Loucy (cell line): ENCODE data around the gene EP400.

Experiments used
- H2AFZ ChIP-seq: fragments of 200-600 bp; sonication (generic); 2 replicates; pipeline ENCODE4 v1.6.0; 2016; ENCODE audit warnings: antibody characterized with exemption, mild to moderate bottlenecking, low read length, moderate library complexity
- H3F3A ChIP-seq: fragments of 200-600 bp; 2 replicates; pipeline ENCODE4 v1.6.0; 2016; ENCODE audit warnings: antibody characterized with exemption, low read depth, mild to moderate bottlenecking
- H3K27me3 ChIP-seq: fragments of 200-600 bp; sonication (generic); 2 replicates; pipeline ENCODE4 v1.6.1; 2014; ENCODE audit warnings: low read length, mild to moderate bottlenecking; ENCODE audit not compliant: insufficient read depth, poor library complexity, severe bottlenecking
- H3K36me3 ChIP-seq: fragments of 200-600 bp; sonication (generic); 2 replicates; pipeline ENCODE4 v1.6.1; 2016; ENCODE audit warnings: low read length; ENCODE audit not compliant: insufficient read depth
- H3K4me1 ChIP-seq: fragments of 200-600 bp; sonication (generic); 2 replicates; pipeline ENCODE4 v1.5.1; 2014; ENCODE audit warnings: low read length, mild to moderate bottlenecking; ENCODE audit not compliant: insufficient read depth, poor library complexity, severe bottlenecking
- H3K4me2 ChIP-seq: fragments of 200-600 bp; sonication (generic); 2 replicates; pipeline ENCODE4 v1.6.0; 2014; ENCODE audit warnings: antibody characterized with exemption, low read length, low read depth, mild to moderate bottlenecking; ENCODE audit not compliant: poor library complexity, severe bottlenecking
- H3K4me3 ChIP-seq: fragments of 200-600 bp; sonication (generic); 2 replicates; pipeline ENCODE4 v1.5.1; 2014; ENCODE audit warnings: low read length, mild to moderate bottlenecking, mixed read lengths; ENCODE audit not compliant: poor library complexity, severe bottlenecking
- H3K79me2 ChIP-seq: fragments of 200-600 bp; sonication (generic); 2 replicates; pipeline ENCODE4 v1.6.1; 2014; ENCODE audit warnings: low read length; ENCODE audit not compliant: insufficient read depth
- H3K9ac ChIP-seq: fragments of 200-600 bp; sonication (generic); 2 replicates; pipeline ENCODE4 v1.6.0; 2014; ENCODE audit warnings: mild to moderate bottlenecking, low read depth, low read length, moderate library complexity; ENCODE audit not compliant: poor library complexity, severe bottlenecking
- H3K9me2 ChIP-seq: fragments of 200-600 bp; sonication (generic); replicated peaks from 2 replicates; pipeline ENCODE4 v1.6.1; 2016; ENCODE audit warnings: low read depth, low read length, mixed read lengths
- H3K9me3 ChIP-seq: fragments of 200-600 bp; sonication (generic); 2 replicates; pipeline ENCODE4 v1.6.1; 2014; ENCODE audit warnings: mild to moderate bottlenecking, antibody characterized with exemption, low read length, low read depth; ENCODE audit not compliant: insufficient read depth
- H4K20me1 ChIP-seq: fragments of 200-600 bp; sonication (generic); 2 replicates; pipeline ENCODE4 v1.6.0; 2014; ENCODE audit warnings: antibody characterized with exemption, low read length, mild to moderate bottlenecking; ENCODE audit not compliant: insufficient read depth, poor library complexity, severe bottlenecking
- EZH2phosphoT487 ChIP-seq: fragments of 200-600 bp; IDR thresholded peaks from 2 replicates; pipeline ENCODE4 v1.6.1; 2018; ENCODE audit warnings: antibody characterized with exemption, mild to moderate bottlenecking, moderate library complexity, borderline replicate concordance
- TF ChIP-seq, protein P1 (sequence below): fragments of 200-600 bp; sonication (generic); conservative IDR thresholded peaks from 2 replicates; pipeline ENCODE4 v1.5.1; 2014; ENCODE audit warnings: mild to moderate bottlenecking, antibody characterized with exemption, low read length

The EP400 gene

DNA sequence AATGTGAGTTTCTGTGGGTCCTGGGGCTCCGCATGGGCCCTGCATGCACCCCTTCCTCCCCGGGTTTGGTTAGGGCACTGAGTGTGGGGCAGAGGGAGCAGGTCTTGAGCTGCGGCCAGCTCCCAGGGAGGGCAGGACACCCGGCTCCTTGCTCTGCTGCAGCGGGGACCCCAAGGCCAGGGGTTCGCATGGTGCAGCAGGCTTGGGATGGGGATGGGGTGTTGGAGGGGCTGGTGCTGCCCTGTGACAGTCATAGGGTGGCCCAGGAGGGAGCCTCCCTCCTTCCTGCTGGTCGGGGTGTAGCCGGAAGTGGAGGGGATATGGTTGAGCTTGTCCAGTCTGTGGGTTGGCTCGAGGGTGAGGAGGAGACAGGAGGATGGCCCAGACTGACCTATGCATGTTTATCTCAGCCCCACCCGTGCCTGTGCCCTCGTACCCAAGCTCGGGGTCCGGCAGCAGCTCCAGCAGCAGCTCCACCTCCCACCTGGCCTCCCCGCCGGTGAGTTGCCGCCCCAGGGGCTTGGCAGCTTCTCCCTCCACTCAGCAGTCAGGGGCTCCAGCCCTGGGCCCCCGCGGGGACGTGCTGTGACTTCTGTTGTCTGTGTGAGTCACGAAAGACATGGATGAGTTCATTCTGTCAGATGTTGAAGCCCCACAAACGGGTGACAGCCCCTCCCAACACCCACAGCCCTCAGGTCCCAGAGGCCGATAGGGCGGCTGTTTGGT is 39.3 kb upstream of the EP400 start:
- Histone ChIP-seq H3K4me1 (peaks cover 1% of the 10 kb centered on the region), H3K9me2 (no peaks in the 10 kb centered on the region), H3K4me3 (no peak overlapping the region), H4K20me1 (peaks cover 3% of the 10 kb centered on the region), H3K36me3 (peaks cover 62% of the 10 kb centered on the region; the same call in 1 of the 2 replicates), H2AFZ (no peak overlapping the region), H3F3A (no peaks in the 10 kb centered on the region), H3K27me3 (no peaks in the 10 kb centered on the region), H3K79me2 (peaks cover 3% of the 10 kb centered on the region; the same call in 1 of the 2 replicates), H3K9ac (no peak overlapping the region), H3K4me2 (no peak overlapping the region), H3K9me3 (no peaks in the 10 kb centered on the region)
- TF ChIP-seq, protein P1, sequence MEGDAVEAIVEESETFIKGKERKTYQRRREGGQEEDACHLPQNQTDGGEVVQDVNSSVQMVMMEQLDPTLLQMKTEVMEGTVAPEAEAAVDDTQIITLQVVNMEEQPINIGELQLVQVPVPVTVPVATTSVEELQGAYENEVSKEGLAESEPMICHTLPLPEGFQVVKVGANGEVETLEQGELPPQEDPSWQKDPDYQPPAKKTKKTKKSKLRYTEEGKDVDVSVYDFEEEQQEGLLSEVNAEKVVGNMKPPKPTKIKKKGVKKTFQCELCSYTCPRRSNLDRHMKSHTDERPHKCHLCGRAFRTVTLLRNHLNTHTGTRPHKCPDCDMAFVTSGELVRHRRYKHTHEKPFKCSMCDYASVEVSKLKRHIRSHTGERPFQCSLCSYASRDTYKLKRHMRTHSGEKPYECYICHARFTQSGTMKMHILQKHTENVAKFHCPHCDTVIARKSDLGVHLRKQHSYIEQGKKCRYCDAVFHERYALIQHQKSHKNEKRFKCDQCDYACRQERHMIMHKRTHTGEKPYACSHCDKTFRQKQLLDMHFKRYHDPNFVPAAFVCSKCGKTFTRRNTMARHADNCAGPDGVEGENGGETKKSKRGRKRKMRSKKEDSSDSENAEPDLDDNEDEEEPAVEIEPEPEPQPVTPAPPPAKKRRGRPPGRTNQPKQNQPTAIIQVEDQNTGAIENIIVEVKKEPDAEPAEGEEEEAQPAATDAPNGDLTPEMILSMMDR = no peak
- TF ChIP-seq EZH2phosphoT487 = no peak

DNA sequence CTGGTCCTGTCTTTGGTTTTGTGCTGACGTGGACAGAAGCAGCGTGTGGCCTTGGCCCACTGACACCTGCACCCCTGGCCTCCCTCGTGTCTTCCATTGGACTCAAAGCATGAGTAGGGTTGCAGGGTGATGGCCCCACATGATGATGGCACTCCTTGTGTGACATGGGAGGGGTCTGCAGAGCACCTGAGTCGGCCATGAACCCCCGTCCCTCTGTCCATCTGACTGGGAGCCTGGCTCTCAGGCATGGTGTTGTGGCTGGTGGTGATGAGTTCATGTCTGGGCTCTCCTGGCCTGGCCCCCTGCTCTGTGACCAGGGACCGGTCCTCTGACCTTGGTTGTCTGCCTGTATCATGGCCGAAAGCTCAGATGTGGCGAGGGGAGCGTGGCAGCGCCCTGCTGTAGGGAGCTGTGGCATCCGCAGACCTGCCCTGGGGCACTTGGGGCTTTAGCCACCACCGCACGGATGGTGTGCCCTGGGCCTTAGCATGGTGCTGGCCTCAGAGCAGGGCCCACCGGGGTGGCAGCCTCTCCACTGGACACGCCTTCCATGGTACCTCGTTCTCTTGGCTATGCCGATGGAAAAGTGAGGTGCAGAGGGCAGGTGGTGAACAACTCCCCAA is 38.6 kb upstream of the EP400 start:
- Histone ChIP-seq H3K9me2 (no peaks in the 10 kb centered on the region), H2AFZ (no peak overlapping the region), H3K9ac (no peak overlapping the region), H3K4me2 (no peak overlapping the region), H3K36me3 (peaks cover 68% of the 10 kb centered on the region; the same call in 1 of the 2 replicates), H3K27me3 (no peaks in the 10 kb centered on the region), H3F3A (no peaks in the 10 kb centered on the region), H3K4me3 (no peak overlapping the region), H3K79me2 (no peaks in the 10 kb centered on the region; the same call in 1 of the 2 replicates), H3K9me3 (no peaks in the 10 kb centered on the region), H3K4me1 (no peaks in the 10 kb centered on the region), H4K20me1 (no peaks in the 10 kb centered on the region)
- TF ChIP-seq, protein P1 = no peak
- TF ChIP-seq EZH2phosphoT487 = no peak

DNA sequence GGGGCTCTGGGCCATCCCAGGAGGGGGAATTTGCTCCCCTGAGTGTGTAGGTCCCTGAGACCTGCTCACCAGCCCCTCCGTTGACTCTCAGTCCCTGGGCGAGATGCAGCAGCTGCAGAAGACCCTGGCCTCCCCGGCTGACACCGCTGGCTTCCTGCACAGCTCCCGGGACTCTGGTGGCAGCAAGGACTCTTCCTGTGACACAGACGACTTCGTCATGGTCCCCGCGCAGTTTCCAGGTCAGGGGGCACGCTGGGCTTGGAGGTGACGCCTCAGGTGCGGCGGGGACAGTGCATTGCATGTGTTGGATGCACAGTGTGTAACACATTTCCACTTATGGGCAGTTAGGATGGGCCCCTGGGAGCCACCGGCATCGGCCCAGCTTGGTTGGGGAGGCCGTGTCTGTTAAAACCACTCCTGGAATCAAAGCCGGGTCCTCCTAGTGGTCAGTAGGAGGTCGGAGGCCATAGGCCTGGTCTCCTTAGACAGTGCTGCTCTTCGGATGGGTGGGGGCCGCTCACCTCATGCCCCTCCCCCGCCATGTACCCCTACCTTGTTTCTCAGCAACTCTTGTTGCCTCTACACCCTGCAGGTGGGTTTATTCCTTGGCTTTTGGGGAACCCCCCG is 37.8 kb upstream of the EP400 start:
- Histone ChIP-seq H3K4me2 (no peak overlapping the region), H3K9me3 (no peaks in the 10 kb centered on the region), H3F3A (no peaks in the 10 kb centered on the region), H3K4me3 (no peak overlapping the region), H3K4me1 (no peaks in the 10 kb centered on the region), H3K9me2 (no peaks in the 10 kb centered on the region), H2AFZ (no peak overlapping the region), H3K27me3 (no peaks in the 10 kb centered on the region), H3K79me2 (no peaks in the 10 kb centered on the region), H4K20me1 (no peaks in the 10 kb centered on the region), H3K36me3 (peaks cover 74% of the 10 kb centered on the region; the same call in 1 of the 2 replicates), H3K9ac (no peak overlapping the region)
- TF ChIP-seq, protein P1 = no peak
